Stimulated activated CD8-positive, alpha-beta memory T cell treated with anti-CD3 and anti-CD28 coated beads, Interleukin-12 subunit alpha, Interleukin-12 subunit beta, amount 100 ng/mL, for 1 hour (primary cell): Measurements from ENCODE around the gene KRT6B.
"Not testable (repeated sequence)": the region's sequence is repeated elsewhere in the genome, so short reads cannot be mapped to it uniquely, and the experiment has no call there.

Source experiments
- DNase-seq: peaks from one replicate; pipeline ENCODE4 v3.0.0-alpha.2; 2020; ENCODE audit warnings: low read depth

The KRT6B gene

DNA sequence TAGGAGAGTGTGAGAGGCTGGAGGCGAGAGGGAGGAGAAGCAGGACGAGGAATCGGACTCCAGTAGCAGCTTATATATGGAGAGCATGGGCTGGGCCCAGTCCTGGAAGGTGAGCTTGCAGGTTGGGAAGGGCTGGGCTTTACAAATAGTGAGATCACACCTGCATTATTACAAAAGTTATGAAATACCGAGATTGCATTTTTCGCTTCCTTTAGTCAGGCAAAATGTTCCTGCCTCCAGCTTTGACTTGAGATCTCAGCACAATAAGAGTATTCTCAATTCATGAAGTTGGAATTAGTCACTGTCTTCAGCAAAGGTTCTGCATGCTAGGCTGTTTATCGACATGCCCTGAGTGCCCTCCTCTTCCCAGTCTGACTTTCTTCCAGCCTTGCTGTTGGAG, at the start of gene KRT6B:
Gene KRT6B (minus strand): TSS at position 46 of the 400 bp plus-strand sequence. CDS start 68 bp downstream, outside the sequence.
- DNase-seq, result no peak

DNA sequence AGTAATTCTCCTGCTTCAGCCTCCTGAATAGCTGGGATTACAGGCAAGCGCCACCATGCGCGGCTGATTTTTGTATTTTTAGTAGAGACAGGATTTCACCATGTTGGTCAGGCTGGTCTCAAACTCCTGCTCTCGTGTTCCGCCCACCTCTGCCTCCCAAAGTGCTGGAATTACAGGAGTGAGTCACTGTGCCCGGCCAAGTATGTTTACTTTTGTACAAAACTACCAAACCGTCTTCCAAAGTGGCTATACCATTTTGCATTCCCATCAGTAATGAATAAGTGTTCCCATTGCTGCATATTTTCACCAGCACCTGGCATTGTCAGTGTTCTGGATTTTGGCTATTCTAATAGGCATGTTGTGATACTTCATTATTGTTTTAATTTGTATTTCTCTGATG, 49.5 kb upstream of the KRT6B start:
- DNase-seq, result no peak

GRCh38 chr12:52500574-52500973, 48.6 kb upstream of the KRT6B start:
- DNase-seq, result not testable (repeated sequence)

DNA sequence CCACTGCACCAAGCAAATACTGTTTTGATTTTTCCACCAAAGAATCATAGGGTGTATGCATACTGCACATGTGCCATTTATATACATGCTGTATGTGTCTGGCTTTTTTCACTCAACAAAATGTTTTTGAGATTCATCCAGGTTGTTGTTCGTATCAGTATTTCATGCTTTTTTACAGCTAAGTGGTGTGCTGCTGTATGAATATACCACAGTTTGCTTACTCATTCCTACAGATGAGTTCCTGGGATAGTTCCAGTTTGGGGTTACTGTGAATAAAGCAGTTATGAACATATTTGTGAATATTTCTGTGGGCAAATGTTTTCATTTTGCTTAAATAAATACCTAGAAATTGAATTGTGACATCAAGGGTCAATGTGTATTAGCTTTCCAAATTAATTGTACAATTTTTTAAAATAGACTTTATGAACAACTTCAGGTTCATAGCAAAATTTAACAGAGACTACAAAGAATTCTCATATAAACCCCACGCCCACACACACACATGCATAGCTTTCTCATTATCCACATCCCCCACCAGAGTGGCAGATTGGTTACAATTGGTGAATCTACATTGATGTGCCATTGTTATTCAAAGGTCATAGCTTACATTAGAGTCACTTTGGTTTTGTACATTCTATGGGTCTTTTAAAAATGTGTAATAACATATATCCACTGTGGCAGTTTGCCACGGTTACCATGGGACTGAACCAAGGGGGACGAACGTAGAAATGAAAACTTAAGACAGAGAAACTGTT, 48.0 kb upstream of the KRT6B start:
- DNase-seq, result no peak

GRCh38 chr12:52498946-52499345, 47.0 kb upstream of the KRT6B start:
- DNase-seq, result no peak

DNA sequence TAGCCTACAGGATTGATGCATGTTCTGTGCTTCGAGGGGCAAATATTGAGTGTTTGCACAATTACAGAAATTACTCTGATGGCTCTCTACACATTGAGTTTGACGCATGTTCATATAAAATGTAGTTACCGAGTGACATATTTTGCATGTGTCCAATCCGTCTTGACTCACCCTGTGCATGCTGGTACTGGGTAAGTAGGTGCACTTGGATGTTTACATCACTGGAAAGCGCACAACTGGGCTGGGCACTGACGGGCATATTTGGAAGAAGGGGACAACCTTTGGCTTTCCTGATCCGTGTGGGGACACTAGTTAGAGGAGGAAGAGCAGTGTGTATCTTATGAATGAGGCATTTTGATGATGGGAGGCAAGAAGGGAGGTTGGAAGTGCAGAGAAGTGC, 46.0 kb upstream of the KRT6B start:
- no peak for DNase-seq

DNA sequence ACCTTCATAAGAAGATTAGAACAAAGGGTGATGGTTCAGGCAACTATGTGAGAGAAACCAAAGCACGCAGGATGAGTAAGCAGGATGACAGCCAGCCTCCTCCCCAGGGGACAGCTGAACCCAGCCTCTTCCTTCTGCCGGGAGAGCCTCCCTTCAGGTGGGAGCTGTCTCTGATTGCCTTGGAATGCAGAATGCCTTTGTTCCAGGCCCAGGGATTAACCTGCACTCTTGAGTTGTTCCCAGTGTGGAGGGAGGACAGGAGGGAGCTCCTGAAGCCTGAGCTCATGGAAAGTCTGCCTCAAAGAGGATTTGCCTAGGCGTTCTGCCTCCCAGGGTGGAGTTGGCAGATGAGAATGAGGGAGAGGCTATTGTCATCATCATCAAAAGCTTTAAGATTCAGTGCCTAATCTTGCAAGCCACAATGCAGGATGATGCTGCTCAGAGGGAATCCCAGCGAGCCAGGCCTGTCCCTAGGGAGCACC, 44.7 kb upstream of the KRT6B start:
- DNase-seq, result no peak

- no peak for DNase-seq
These were observed 44.1 kb upstream of the KRT6B start for GRCh38 chr12:52496054-52496453.

DNA sequence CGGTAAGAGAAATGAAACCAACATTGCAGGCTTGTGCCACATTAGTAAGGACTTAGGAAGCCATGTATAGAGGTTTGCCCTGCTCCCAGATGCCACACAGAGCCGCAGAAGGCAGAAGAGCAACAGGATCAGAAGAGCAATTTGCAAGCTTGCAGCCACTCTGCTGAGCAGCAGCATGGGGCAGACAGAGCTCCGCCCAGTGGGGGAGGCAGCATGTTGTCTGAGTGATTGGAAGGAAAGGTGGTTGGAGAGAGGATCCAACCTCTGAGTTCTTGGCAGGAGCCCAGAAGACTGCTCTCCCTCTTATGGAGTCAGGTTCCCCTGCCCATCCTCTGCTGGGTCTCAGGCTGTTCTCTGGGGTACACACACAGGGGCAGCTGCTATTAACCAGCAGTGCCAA, 43.4 kb upstream of the KRT6B start:
- no peak for DNase-seq

GRCh38 chr12:52494518-52494917, 42.6 kb upstream of the KRT6B start:
- DNase-seq, result no peak

GRCh38 chr12:52494100-52494499, 42.2 kb upstream of the KRT6B start:
- no peak for DNase-seq

- DNase-seq, result no peak
These were observed 41.2 kb upstream of the KRT6B start, which contains the start of gene KRT6A for GRCh38 chr12:52493172-52493571. Gene KRT6A, minus strand, starts transcription at chr12:52493257. Its CDS starts 69 bp downstream, at chr12:52493188.

GRCh38 chr12:52492405-52492804, 40.5 kb upstream of the KRT6B start:
- not testable (repeated sequence) for DNase-seq

- DNase-seq, result not testable (repeated sequence)
These were observed 39.5 kb upstream of the KRT6B start for GRCh38 chr12:52491495-52491894.

DNA sequence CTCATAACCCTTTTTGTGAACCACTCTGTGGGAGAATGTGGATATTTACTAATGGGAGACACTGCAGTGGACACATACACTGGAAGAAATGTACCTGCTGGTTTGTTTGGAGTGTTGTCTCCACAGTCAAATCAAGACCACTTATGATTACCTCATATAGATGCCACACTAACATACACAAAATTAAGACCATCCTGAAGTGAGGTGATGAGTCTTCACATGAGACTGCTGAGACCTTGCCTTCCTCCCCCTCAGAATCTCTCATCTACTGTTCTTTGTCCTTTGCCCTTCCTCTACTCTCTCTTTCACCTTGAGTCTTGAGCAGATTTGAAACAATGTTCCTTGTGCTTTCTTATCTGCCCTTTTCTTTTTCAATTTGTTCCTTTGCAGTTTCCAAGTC, 36.8 kb upstream of the KRT6B start:
- DNase-seq, result no peak

DNA sequence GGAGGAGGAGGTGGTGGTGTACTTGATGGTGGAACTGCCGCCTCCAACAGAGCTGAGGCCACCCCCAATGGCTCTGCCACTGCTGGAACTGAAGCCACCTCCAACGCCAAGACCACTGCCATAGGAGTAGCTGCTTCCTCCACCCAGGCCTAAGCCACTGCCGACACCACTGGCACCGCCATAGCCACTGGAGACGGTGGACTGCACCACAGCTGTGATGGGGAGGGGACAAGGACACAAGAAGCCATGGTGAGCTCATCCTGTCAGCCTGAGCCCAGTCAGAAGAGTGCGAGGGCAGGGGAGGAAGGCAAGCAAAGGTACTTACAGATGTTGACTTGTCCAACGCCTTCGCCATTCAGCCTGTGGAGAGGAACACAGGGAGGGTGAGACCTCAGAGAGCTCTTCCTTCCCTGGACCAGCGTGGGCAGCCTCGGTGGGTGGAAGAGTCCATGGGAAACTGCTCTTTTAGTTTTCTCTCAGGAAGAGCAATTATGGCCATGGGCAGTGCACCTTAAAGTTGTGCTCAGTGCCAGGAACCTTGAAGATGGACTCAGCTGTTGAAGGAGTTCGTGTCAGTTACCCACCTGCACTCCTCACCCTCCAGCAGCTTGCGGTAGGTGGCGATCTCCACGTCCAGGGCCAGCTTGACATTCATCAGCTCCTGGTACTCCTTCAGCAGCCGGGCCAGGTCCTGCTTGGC, 35.9 kb upstream of the KRT6B start:
- DNase-seq, result not testable (repeated sequence)

GRCh38 chr12:52487211-52487610, 35.3 kb upstream of the KRT6B start:
- DNase-seq, result no peak

DNA sequence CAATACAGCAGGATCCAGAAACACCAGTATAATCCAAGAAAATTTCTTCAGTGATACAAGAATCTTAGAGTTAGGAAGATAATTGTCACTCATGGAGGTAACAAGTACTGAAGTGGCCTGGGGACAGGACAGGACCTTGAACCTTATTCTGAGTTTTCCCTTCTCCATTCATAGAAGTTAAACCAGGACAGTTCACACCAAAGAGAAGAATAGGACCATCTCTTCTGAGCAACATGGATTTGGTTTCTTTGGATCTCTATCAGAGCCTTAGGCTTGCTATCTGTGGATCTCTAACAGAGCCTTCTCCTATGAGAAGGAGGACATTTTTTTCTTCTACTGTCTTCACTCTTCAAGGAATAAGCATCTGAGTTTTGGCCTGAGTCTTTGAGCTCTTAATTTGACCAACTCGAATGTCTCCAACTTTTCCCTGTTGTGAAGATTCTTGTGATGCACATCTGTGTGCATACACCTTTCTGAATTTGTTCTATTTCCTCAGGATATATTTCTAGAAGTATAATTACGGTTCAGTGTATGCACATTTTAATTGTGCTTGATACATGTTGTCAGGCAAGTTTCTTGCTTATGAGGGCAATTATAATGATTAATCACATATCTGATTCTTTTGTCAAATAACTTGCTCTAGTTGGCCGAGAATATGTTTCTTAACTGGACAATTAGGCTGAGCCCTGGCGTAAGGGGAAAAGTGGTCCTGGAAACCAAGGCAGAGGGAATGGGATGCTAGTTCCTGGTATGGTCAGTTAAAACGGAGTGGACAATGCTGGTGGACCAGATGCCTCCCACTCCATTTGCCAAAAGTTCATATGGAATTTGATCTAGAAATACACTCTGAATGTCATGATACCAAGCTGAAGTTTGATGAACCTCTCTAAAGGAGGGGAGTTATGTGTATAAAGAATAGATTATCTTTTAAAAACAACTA, 34.5 kb upstream of the KRT6B start:
- DNase-seq, result no peak

- DNase-seq, result no peak
These were observed 28.1 kb upstream of the KRT6B start for GRCh38 chr12:52480073-52480472.

GRCh38 chr12:52477651-52478050, 25.7 kb upstream of the KRT6B start:
- no peak for DNase-seq

GRCh38 chr12:52474212-52474611, 22.3 kb upstream of the KRT6B start:
- no peak for DNase-seq

GRCh38 chr12:52473768-52474167, 21.8 kb upstream of the KRT6B start, which contains the start of gene KRT6C:
Gene KRT6C, minus strand, starts transcription at chr12:52473805. Its CDS starts 68 bp downstream, at chr12:52473737.
- no peak for DNase-seq
